PFSK-1 (cell line): ENCODE results near the gene UNC5B.

Experiments used
- POLR2AphosphoS5 ChIP-seq: IDR thresholded peaks from 2 replicates; pipeline ENCODE4 v1.6.1; 2012; ENCODE audit warnings: low read depth, mild to moderate bottlenecking, control low read depth, low read length, moderate library complexity
- TAF1 ChIP-seq: IDR thresholded peaks from 2 replicates; pipeline ENCODE4 v1.6.1; 2012; ENCODE audit warnings: low read length, control low read depth, borderline replicate concordance; ENCODE audit not compliant: insufficient read depth
- TF ChIP-seq, protein P1 (sequence below), 2 experiments: IDR thresholded peaks; 2 replicates each; pipeline versions ENCODE4 v1.6.1 to v1.8.0; 2011 to 2012; ENCODE audit warnings: low read depth in 2 of 2, low read length in 2 of 2, control low read depth in 1 of 2, inconsistent platforms in 1 of 2, mild to moderate bottlenecking in 1 of 2, moderate library complexity in 1 of 2; ENCODE audit not compliant: insufficient read depth in 1 of 2

DNA sequence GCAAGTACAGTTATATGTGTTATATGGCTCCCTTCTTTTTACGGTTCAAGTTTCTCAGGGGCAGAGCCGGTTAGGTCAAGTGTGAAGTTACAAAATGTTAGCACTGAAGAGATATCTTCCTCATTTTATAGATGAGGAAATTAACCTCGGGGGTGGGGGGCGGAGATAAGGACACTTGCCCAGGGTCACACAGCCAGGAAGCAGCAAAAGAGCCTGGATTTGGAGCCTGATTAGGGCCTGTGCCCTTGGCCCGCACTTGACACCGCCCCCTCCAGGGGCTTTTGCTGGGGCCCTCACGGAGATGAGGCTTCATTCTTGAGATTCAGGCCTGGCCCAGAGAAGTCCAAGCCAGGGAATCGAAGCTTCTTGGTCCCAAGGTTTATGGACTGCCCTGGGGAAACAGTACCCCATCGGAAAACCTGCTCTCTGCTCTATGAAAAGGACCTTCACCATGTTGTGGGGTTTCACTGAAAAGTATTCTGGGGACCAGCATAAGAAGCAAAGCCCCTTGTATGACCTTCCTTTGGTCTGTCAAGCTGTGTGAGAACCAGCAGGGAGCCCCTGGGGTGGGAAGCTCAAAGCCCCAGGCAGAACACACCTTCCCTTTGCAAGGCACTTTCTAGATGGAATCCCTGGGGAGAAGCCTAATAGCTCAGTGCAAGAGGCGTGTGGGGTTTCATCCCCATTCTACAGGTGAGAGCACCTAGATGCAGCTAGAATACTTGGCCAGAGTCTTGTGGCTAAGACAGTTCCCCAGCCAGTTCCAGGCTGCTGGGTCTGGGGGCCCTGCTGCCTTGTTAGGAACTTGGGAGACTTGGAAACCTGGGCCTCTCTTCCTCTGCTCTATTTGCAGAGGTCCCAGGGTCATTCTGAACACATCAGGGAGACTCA, 21.9 kb downstream of the UNC5B start:
- TF ChIP-seq, protein P1, sequence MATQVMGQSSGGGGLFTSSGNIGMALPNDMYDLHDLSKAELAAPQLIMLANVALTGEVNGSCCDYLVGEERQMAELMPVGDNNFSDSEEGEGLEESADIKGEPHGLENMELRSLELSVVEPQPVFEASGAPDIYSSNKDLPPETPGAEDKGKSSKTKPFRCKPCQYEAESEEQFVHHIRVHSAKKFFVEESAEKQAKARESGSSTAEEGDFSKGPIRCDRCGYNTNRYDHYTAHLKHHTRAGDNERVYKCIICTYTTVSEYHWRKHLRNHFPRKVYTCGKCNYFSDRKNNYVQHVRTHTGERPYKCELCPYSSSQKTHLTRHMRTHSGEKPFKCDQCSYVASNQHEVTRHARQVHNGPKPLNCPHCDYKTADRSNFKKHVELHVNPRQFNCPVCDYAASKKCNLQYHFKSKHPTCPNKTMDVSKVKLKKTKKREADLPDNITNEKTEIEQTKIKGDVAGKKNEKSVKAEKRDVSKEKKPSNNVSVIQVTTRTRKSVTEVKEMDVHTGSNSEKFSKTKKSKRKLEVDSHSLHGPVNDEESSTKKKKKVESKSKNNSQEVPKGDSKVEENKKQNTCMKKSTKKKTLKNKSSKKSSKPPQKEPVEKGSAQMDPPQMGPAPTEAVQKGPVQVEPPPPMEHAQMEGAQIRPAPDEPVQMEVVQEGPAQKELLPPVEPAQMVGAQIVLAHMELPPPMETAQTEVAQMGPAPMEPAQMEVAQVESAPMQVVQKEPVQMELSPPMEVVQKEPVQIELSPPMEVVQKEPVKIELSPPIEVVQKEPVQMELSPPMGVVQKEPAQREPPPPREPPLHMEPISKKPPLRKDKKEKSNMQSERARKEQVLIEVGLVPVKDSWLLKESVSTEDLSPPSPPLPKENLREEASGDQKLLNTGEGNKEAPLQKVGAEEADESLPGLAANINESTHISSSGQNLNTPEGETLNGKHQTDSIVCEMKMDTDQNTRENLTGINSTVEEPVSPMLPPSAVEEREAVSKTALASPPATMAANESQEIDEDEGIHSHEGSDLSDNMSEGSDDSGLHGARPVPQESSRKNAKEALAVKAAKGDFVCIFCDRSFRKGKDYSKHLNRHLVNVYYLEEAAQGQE (IDR thresholded peaks at IDR 0.05; ENCODE audit: insufficient read depth in 1 of 2, low read depth in 2 of 2, low read length in 2 of 2), result no peak
- TF ChIP-seq POLR2AphosphoS5 (no peak), TAF1 (no peak)
